H1 (cell line): ENCODE data around the gene OR4K1. TPM values are rescaled to one million over a fixed set of nuclear protein-coding genes. Genes with fewer than 3 reads are reported as not detected.

Experiments used
- HDAC6 ChIP-seq: IDR thresholded peaks from one replicate; pipeline ENCODE4 v1.7.1; 2012; ENCODE audit warnings: low read depth, mild to moderate bottlenecking, inconsistent platforms, low read length, moderate library complexity
- KDM1A ChIP-seq: fragments of 200-600, 300-600 bp; sonication (generic); IDR thresholded peaks from 2 replicates; pipeline ENCODE4 v1.7.1; 2016; ENCODE audit warnings: mild to moderate bottlenecking, low read length, borderline replicate concordance
- KDM4A ChIP-seq: IDR thresholded peaks from one replicate; pipeline ENCODE4 v1.7.1; 2012; ENCODE audit warnings: low read depth, mild to moderate bottlenecking, moderate library complexity, low read length, inconsistent platforms; ENCODE audit not compliant: severe bottlenecking
- SP1 ChIP-seq: IDR thresholded peaks from 2 replicates; pipeline ENCODE4 v1.6.1; 2011; ENCODE audit warnings: low read depth, low read length
- TAF1 ChIP-seq: IDR thresholded peaks from 2 replicates; pipeline ENCODE4 v1.6.1; 2011; ENCODE audit warnings: mild to moderate bottlenecking, low read depth, low read length
- ZNF274 ChIP-seq: IDR thresholded peaks from 2 replicates; pipeline ENCODE4 v1.7.0; 2012; ENCODE audit warnings: low read length, borderline replicate concordance; ENCODE audit errors: extremely low read depth
- polyA plus RNA-seq, 7 experiments: library from polyadenylated mRNA; depleted of rRNA in 3 of 7; stranded (reverse) in 5 of 7; unstranded in 2 of 7; fragments of >200 nt in 5 of 7; fragments of 200-250 nt in 2 of 7; gene quantifications; 1 replicate in 5 of 7; 2 replicates in 1 of 7; 4 replicates in 1 of 7; pipeline versions ENCODE4 v1.2.1 to v1.2.3, GENCODE V29; 2011 to 2013; ENCODE audit warnings: missing spikeins in 2 of 7, mixed read lengths in 2 of 7
- total RNA-seq: library from RNA; stranded (reverse); fragmentation: NEBNext Ultra II Directional; extraction: Animal tissue kit (Norgen Biotek cat#: 25700); gene quantifications from 2 replicates; pipeline ENCODE4 v1.2.1, GENCODE V29; 2021
- TF ChIP-seq, protein P1 (sequence below): IDR thresholded peaks from 2 replicates; pipeline ENCODE4 v1.6.1; 2012; ENCODE audit warnings: inconsistent platforms
- TF ChIP-seq, protein P2 (sequence below): IDR thresholded peaks from 2 replicates; pipeline ENCODE4 v1.6.1; 2012; ENCODE audit warnings: inconsistent platforms

Gene OR4K1
- total and polyA plus RNA-seq, 2 of the 8 experiments (the other 6 are each of a cell fraction or from before 2014, with no cell fraction given), result not detected

DNA sequence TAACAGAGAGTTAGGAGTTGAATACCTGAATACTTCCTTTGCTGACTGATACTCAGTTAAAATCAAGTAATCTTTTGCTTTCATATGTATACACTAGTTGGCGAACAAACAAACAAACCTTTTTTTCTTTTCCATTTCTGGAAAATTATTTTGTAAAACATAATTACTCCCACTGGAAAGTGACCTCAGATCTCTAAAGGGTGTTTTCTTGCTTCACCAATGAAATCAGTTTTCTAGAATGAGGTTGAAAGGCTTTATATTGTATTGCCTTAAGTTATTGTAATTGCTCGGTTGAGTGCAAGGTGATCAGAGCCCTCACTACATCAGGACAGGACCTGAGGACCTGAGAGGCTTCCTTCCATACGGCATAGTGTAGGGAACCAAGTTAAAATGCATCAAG lies at the start of gene OR4K1 (continued):
- TF ChIP-seq, protein P1, sequence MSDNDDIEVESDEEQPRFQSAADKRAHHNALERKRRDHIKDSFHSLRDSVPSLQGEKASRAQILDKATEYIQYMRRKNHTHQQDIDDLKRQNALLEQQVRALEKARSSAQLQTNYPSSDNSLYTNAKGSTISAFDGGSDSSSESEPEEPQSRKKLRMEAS, result no peak
- TF ChIP-seq KDM4A, result no peak
- no peak for TF ChIP-seq KDM1A
- no peak for TF ChIP-seq SP1
- TF ChIP-seq HDAC6, result no peak
- no peak for TF ChIP-seq TAF1
- TF ChIP-seq ZNF274, result no peak
- TF ChIP-seq, protein P2, sequence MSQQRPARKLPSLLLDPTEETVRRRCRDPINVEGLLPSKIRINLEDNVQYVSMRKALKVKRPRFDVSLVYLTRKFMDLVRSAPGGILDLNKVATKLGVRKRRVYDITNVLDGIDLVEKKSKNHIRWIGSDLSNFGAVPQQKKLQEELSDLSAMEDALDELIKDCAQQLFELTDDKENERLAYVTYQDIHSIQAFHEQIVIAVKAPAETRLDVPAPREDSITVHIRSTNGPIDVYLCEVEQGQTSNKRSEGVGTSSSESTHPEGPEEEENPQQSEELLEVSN, result no peak
